PC-9 (cell line): ENCODE results near the gene SNAPC1.

Experiments used
- CTCF ChIP-seq: fragments of 200-600 bp; sonication (generic); conservative IDR thresholded peaks from 2 replicates; pipeline ENCODE4 v1.6.1; 2017; ENCODE audit warnings: mixed run types, antibody characterized with exemption, mild to moderate bottlenecking, moderate library complexity
- EZH2 ChIP-seq: fragments of 200-600 bp; sonication (generic); IDR thresholded peaks from 2 replicates; pipeline ENCODE4 v1.8.0; 2017; ENCODE audit warnings: antibody characterized with exemption, low read depth

- no peak for TF ChIP-seq EZH2
- TF ChIP-seq CTCF, result no peak
Observed at GRCh38 chr14:61803755-61804154, 41.5 kb downstream of the SNAPC1 start.
